KMS-11 (cell line): ENCODE results near the gene ISLR2.
"Not testable (repeated sequence)": the region's sequence is repeated elsewhere in the genome, so short reads cannot be mapped to it uniquely, and the experiment has no call there.

Experiments
- H2AFZ ChIP-seq: fragments of 200-600 bp; sonication (generic); 2 replicates; pipeline ENCODE4 v1.6.1; 2016; ENCODE audit warnings: antibody characterized with exemption, mixed run types, low read depth
- H3K27ac ChIP-seq: fragments of 200-600 bp; sonication (generic); 2 replicates; pipeline ENCODE4 v1.6.1; 2016; ENCODE audit warnings: mild to moderate bottlenecking, mixed run types
- H3K27me3 ChIP-seq: fragments of 200-600 bp; sonication (generic); 2 replicates; pipeline ENCODE4 v1.6.1; 2017; ENCODE audit warnings: mild to moderate bottlenecking, low read depth, mixed run types, moderate library complexity; ENCODE audit not compliant: insufficient read depth
- H3K36me3 ChIP-seq: fragments of 200-600 bp; sonication (generic); 2 replicates; pipeline ENCODE4 v1.6.1; 2017; ENCODE audit warnings: mild to moderate bottlenecking, mixed run types; ENCODE audit not compliant: insufficient read depth
- H3K4me1 ChIP-seq: fragments of 200-600 bp; sonication (generic); 2 replicates; pipeline ENCODE4 v1.6.1; 2016; ENCODE audit warnings: mild to moderate bottlenecking, low read depth, mixed run types; ENCODE audit not compliant: poor library complexity, severe bottlenecking
- H3K4me2 ChIP-seq: fragments of 200-600 bp; sonication (generic); 2 replicates; pipeline ENCODE4 v1.7.0; 2016; ENCODE audit warnings: mild to moderate bottlenecking, mixed run types
- H3K4me3 ChIP-seq: fragments of 200-600 bp; sonication (generic); IDR thresholded peaks from 2 replicates; pipeline ENCODE4 v1.6.1; 2017; ENCODE audit warnings: low read depth, low read length, mixed read lengths; ENCODE audit not compliant: insufficient read depth
- H3K79me2 ChIP-seq: fragments of 200-600 bp; sonication (generic); 2 replicates; pipeline ENCODE4 v1.6.1; 2016; ENCODE audit warnings: low read depth, mixed run types; ENCODE audit not compliant: insufficient read depth
- H3K9ac ChIP-seq: fragments of 200-600 bp; sonication (generic); 2 replicates; pipeline ENCODE4 v1.6.1; 2016; ENCODE audit warnings: mild to moderate bottlenecking, mixed run types
- H4K20me1 ChIP-seq: fragments of 200-600 bp; sonication (generic); 2 replicates; pipeline ENCODE4 v1.6.1; 2016; ENCODE audit warnings: mild to moderate bottlenecking, mixed run types; ENCODE audit not compliant: insufficient read depth
- CTCF ChIP-seq: fragments of 200-600 bp; sonication (generic); conservative IDR thresholded peaks from 2 replicates; pipeline ENCODE4 v1.6.1; 2017; ENCODE audit warnings: low read depth, mild to moderate bottlenecking, antibody characterized with exemption, low read length, moderate library complexity, mixed read lengths

The ISLR2 gene

GRCh38 chr15:74130155-74130848 lies at the start of gene ISLR2:
Gene ISLR2 (plus strand): TSS chr15:74130586. CDS start chr15:74132755, 2,169 bp downstream.
- Histone ChIP-seq H3K27me3 (peaks cover 49% of the 10 kb centered on the region), H3K36me3 (no peaks in the 10 kb centered on the region), H3K79me2 (no peaks in the 10 kb centered on the region), H3K9ac (no peak within 1 kb of the TSS), H3K4me1 (peaks cover 5% of the 10 kb centered on the region), H3K4me2 (no peak within 1 kb of the TSS), H3K27ac (no peak within 1 kb of the TSS), H4K20me1 (no peaks in the 10 kb centered on the region), H2AFZ (no peak within 1 kb of the TSS), H3K4me3 (no peak within 1 kb of the TSS)
- no peak for TF ChIP-seq CTCF

GRCh38 chr15:74082450-74082849 lies 47.9 kb upstream of the ISLR2 start, which contains the start of gene GOLGA6A:
Gene GOLGA6A (minus strand): TSS chr15:74082550. CDS start chr15:74082509, 41 bp downstream.
- H3K79me2 ChIP-seq, H3K4me2 ChIP-seq, H3K36me3 ChIP-seq, H3K9ac ChIP-seq, H2AFZ ChIP-seq, H4K20me1 ChIP-seq, H3K4me3 ChIP-seq, H3K27ac ChIP-seq, H3K27me3 ChIP-seq, H3K4me1 ChIP-seq: not testable (repeated sequence)

- H3K27ac ChIP-seq, H3K79me2 ChIP-seq, H3K4me3 ChIP-seq, H3K27me3 ChIP-seq, H3K9ac ChIP-seq, H4K20me1 ChIP-seq, H3K4me1 ChIP-seq, H3K36me3 ChIP-seq, H2AFZ ChIP-seq, H3K4me2 ChIP-seq: not testable (repeated sequence)
Measured at GRCh38 chr15:74094567-74094966, 35.8 kb upstream of the ISLR2 start.

- not testable (repeated sequence) for H3K79me2 ChIP-seq, H3K9ac ChIP-seq, H3K36me3 ChIP-seq, H2AFZ ChIP-seq, H3K4me1 ChIP-seq, H3K27me3 ChIP-seq, H3K4me2 ChIP-seq, H3K27ac ChIP-seq, H4K20me1 ChIP-seq, H3K4me3 ChIP-seq
Measured at GRCh38 chr15:74095610-74096009, 34.8 kb upstream of the ISLR2 start.

GRCh38 chr15:74096753-74097474 lies 33.5 kb upstream of the ISLR2 start:
- not testable (repeated sequence) for H3K79me2 ChIP-seq, H3K9ac ChIP-seq, H3K4me2 ChIP-seq, H3K27ac ChIP-seq, H4K20me1 ChIP-seq, H3K4me3 ChIP-seq, H3K36me3 ChIP-seq, H3K27me3 ChIP-seq, H3K4me1 ChIP-seq, H2AFZ ChIP-seq

- not testable (repeated sequence) for H3K27me3 ChIP-seq, H3K36me3 ChIP-seq, H3K79me2 ChIP-seq, H3K9ac ChIP-seq, H3K4me3 ChIP-seq, H3K4me1 ChIP-seq, H3K27ac ChIP-seq, H4K20me1 ChIP-seq
- Histone ChIP-seq H2AFZ (peak overlapping the region; percentile 61), H3K4me2 (peak overlapping the region; percentile 60)
Measured at GRCh38 chr15:74099963-74100733, 30.2 kb upstream of the ISLR2 start.
